KG1 (cell line): ENCODE results near the gene SV2B.
"Not testable (repeated sequence)": the region's sequence is repeated elsewhere in the genome, so short reads cannot be mapped to it uniquely, and the experiment has no call there.

Experiments
- DNase-seq: peaks from one replicate; lab custom pipeline; 2025; lab: John Stamatoyannopoulos, UW

Gene SV2B

GRCh38 chr15:91318516-91318915 is 218.5 kb downstream of the SV2B start:
- no peak for DNase-seq

- no peak for DNase-seq
Observed at GRCh38 chr15:91318931-91319330, 218.9 kb downstream of the SV2B start.

- no peak for DNase-seq
Observed at GRCh38 chr15:91319371-91320059, 219.5 kb downstream of the SV2B start.

DNA sequence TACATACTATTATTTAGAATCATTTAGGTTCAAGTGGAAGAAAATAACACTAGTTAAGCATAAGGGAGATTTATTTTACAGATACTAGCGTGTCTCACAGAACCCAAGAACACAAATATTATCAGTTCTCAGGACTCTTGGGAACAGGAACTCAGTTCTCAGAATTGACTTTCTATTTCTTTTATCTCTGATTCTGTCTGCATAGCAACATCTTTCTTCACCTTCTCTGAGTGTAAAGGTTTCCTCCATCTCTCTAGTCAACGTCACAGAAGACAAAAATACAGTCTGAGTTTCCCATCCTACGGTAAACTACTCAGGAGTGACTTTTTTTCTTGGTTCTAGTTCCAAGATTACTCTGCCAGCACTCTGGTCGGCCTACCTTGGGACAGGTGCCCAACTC is 220.0 kb downstream of the SV2B start:
- DNase-seq: no peak

DNA sequence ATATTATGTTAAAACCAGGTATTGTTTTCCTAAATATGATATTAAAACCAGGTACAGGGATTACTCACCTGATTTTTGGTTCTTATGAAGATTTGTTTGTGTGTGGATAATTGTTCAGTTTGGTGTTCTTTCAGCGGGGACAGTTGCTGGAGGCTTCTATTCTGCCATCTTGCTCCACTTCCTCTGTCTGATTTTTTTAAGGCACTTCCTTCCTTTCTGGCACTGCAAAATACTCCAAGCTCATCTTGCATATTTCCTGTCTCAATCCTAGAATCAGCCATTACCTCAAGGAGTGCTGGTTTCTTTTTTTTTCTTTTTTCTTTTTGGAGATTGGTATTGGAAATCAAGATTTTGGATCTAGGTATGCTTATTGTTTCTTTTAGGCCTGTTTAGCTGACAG is 229.9 kb downstream of the SV2B start:
- no peak for DNase-seq

DNA sequence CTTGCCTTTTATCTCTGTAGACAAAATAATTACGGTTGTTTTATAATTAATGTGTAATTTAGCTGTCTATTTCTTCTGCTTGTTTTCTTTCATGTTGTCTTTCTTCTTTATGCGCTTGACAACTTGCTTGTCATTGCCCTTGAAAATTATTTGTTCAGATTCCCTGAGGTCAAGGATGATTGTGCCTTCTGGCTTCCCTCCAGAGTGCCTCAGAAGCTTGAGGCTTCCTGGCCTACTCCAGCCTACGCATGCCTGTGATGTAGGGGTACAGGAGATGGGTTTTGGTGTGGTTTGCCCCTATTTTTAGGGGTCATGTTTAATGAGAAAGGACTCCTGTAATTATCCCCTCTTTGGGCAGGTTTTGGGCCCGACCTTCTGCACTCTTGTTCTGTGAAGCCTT is 231.5 kb downstream of the SV2B start:
- no peak for DNase-seq

DNA sequence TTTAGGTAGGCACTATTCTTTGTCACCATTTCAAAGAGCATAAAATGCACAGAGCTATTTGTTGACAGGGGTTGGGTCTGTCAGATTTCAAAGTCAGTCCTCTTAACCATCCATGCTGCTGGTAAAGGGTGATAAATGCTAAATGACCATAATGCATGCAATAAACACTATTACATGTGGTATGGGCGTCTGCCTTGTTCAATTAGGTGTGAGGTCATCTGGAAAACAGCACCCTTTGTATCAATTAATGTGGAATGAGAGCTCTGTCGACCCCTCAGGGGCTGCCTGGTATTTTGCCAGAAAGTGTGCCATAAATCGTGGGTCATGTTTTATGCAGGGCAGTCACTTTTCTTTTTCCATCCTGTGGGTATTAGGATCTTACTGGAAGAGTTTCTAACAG is 235.6 kb downstream of the SV2B start:
- no peak for DNase-seq

DNA sequence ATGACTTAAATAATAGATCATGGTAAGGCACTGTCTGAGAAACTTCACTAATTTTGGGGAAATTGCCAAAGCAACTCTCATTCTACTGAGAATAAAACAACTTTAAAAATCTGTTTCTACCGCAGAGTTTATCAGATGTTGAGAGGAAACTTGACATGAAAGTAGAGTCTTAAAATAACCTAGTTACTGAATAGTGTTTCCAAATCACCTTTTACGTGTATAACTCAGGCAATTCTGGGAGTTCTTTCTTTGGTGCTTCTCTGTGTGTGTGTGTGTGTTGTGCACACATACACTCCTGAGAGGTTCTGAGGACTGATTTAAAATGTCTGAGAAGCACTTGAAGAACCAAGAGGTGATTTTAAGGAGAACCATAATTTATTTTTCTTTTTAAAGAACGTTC is 236.6 kb downstream of the SV2B start:
- DNase-seq: no peak

GRCh38 chr15:91338766-91339165 is 238.7 kb downstream of the SV2B start:
- no peak for DNase-seq

DNA sequence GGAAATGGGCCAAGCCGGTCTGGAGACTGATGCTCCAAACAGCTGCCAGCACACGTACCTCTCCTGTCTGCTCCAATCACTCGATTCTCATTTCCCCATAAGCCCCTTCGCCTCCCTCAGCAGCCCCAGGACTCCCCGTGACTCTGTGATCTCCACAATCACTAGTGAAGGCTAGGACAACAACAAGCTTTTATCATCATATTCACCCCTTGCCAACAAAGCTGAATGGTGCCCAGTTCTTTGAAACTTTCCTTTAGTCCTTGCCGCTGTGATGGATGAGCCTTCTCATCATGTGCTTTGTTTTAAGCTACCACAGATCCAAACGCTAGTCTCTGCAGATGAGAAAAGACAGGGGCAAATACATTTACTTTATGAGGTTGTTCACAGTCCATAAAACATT is 242.0 kb downstream of the SV2B start:
- DNase-seq: no peak

- DNase-seq: not testable (repeated sequence)
Observed at GRCh38 chr15:91344912-91345311, 244.9 kb downstream of the SV2B start.

GRCh38 chr15:91345736-91346135 is 245.7 kb downstream of the SV2B start:
- DNase-seq: no peak

GRCh38 chr15:91346259-91346658 is 246.2 kb downstream of the SV2B start:
- DNase-seq: no peak

- DNase-seq: peak; percentile 33
Observed at GRCh38 chr15:91348752-91349500, 248.9 kb downstream of the SV2B start.
